OCI-LY3 (cell line): ENCODE results near the gene IFI16.

Source experiments
- EZH2phosphoT487 ChIP-seq: fragments of 200-600 bp; shearing (Covaris generic); IDR thresholded peaks from 2 replicates; pipeline ENCODE4 v1.6.1; 2018; ENCODE audit warnings: antibody characterized with exemption, mixed run types, low read depth
- TF ChIP-seq, protein P1 (sequence below): fragments of 200-600, 300-600 bp; sonication (generic); IDR thresholded peaks from 2 replicates; pipeline ENCODE4 v1.5.1; 2014; ENCODE audit warnings: antibody characterized with exemption, low read length, low read depth

DNA sequence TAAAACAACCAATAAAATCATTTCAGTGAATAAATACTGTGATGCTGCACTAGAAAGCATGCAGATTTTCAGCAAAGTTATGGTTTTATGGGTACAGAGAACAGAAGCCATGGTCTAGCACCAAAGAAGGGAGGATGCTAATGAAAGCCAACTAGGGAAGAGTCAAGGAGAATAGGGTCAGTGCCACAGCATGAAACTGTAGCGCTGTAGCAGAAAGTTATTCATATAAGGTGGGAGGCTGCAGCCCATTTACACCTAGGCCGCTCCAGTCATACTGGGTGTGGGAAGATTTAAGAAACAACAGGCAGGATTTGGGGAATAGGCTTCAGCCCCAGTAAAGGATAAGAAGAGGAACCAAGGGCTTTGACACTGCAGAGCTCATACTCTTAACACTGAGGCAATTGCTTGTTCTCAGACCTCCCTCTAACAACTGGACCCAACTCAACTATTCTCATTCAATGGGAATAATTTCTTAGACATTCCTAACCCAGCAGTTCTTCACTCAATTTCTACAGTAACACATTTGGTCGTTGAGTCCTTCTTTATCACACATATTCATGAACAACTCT lies 4.4 kb downstream of the IFI16 start:
- TF ChIP-seq, protein P1, sequence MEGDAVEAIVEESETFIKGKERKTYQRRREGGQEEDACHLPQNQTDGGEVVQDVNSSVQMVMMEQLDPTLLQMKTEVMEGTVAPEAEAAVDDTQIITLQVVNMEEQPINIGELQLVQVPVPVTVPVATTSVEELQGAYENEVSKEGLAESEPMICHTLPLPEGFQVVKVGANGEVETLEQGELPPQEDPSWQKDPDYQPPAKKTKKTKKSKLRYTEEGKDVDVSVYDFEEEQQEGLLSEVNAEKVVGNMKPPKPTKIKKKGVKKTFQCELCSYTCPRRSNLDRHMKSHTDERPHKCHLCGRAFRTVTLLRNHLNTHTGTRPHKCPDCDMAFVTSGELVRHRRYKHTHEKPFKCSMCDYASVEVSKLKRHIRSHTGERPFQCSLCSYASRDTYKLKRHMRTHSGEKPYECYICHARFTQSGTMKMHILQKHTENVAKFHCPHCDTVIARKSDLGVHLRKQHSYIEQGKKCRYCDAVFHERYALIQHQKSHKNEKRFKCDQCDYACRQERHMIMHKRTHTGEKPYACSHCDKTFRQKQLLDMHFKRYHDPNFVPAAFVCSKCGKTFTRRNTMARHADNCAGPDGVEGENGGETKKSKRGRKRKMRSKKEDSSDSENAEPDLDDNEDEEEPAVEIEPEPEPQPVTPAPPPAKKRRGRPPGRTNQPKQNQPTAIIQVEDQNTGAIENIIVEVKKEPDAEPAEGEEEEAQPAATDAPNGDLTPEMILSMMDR = no peak
- TF ChIP-seq EZH2phosphoT487 = no peak
